OCI-LY1 (cell line): ENCODE data around the gene GRIPAP1.

ENCODE experiments used
- H2AFZ ChIP-seq: fragments of 200-600 bp; sonication (generic), shearing (Covaris generic); 2 replicates; pipeline ENCODE4 v1.6.0; 2014; ENCODE audit warnings: antibody characterized with exemption, mild to moderate bottlenecking, low read length
- H3F3A ChIP-seq: fragments of 200-600 bp; sonication (generic), shearing (Covaris generic); 2 replicates; pipeline ENCODE4 v1.6.0; 2014; ENCODE audit warnings: mild to moderate bottlenecking, antibody characterized with exemption, low read length, moderate library complexity; ENCODE audit not compliant: insufficient read depth
- H3K27ac ChIP-seq: fragments of 200-600 bp; sonication (generic); 2 replicates; pipeline ENCODE4 v1.5.1; 2014; ENCODE audit warnings: low read length, mixed run types, mild to moderate bottlenecking, low read depth; ENCODE audit not compliant: poor library complexity, severe bottlenecking
- H3K27me3 ChIP-seq: fragments of 200-600 bp; sonication (generic); 2 replicates; pipeline ENCODE4 v1.6.0; 2014; ENCODE audit warnings: antibody characterized with exemption, mild to moderate bottlenecking, low read length, moderate library complexity; ENCODE audit not compliant: insufficient read depth
- H3K36me3 ChIP-seq: fragments of 200-600 bp; sonication (generic); 2 replicates; pipeline ENCODE4 v1.6.1; 2014; ENCODE audit warnings: mild to moderate bottlenecking, antibody characterized with exemption, low read length, moderate library complexity, mixed read lengths; ENCODE audit not compliant: insufficient read depth
- H3K4me1 ChIP-seq: fragments of 200-600 bp; sonication (generic); 2 replicates; pipeline ENCODE4 v1.5.1; 2014; ENCODE audit warnings: mild to moderate bottlenecking, low read length, moderate library complexity; ENCODE audit not compliant: insufficient read depth, severe bottlenecking
- H3K4me2 ChIP-seq: fragments of 200-600 bp; sonication (generic), shearing (Covaris generic); 2 replicates; pipeline ENCODE4 v1.6.1; 2014; ENCODE audit warnings: low read length
- H3K4me3 ChIP-seq: fragments of 200-600 bp; sonication (generic); 2 replicates; pipeline ENCODE4 v1.5.1; 2014; ENCODE audit warnings: low read length, low read depth, mild to moderate bottlenecking, mixed read lengths; ENCODE audit not compliant: poor library complexity, severe bottlenecking
- H3K79me2 ChIP-seq: fragments of 200-600 bp; shearing (Covaris generic); 2 replicates; pipeline ENCODE4 v1.6.1; 2016; ENCODE audit warnings: mixed run types, low read length, mixed read lengths; ENCODE audit not compliant: insufficient read depth
- H3K9ac ChIP-seq: fragments of 200-600 bp; sonication (generic), shearing (Covaris generic); 2 replicates; pipeline ENCODE4 v1.6.1; 2014; ENCODE audit warnings: mild to moderate bottlenecking, low read length, mixed read lengths
- H3K9me2 ChIP-seq: fragments of 200-600 bp; sonication (generic), shearing (Covaris generic); 2 replicates; pipeline ENCODE4 v1.6.1; 2014; ENCODE audit warnings: low read depth, mild to moderate bottlenecking, low read length, mixed read lengths
- H3K9me3 ChIP-seq: fragments of 200-600 bp; shearing (Covaris generic); 2 replicates; pipeline ENCODE4 v1.6.1; 2014; ENCODE audit warnings: low read length, mixed read lengths
- H4K20me1 ChIP-seq: fragments of 200-600 bp; sonication (generic), shearing (Covaris generic); 2 replicates; pipeline ENCODE4 v1.6.0; 2016; ENCODE audit warnings: mild to moderate bottlenecking, low read length; ENCODE audit not compliant: insufficient read depth
- CTCF ChIP-seq: fragments of 200-600 bp; sonication (generic), shearing (Covaris generic); IDR thresholded peaks from 2 replicates; pipeline ENCODE4 v1.5.1; 2017; ENCODE audit warnings: mild to moderate bottlenecking, antibody characterized with exemption, low read length, moderate library complexity, mixed read lengths
- EZH2 ChIP-seq: fragments of 200-600 bp; sonication (generic), shearing (Covaris generic); IDR thresholded peaks from 2 replicates; pipeline ENCODE4 v1.8.0; 2017; ENCODE audit warnings: borderline replicate concordance, mixed run types, mild to moderate bottlenecking, antibody characterized with exemption, low read length, moderate library complexity, mixed read lengths

The GRIPAP1 gene

DNA sequence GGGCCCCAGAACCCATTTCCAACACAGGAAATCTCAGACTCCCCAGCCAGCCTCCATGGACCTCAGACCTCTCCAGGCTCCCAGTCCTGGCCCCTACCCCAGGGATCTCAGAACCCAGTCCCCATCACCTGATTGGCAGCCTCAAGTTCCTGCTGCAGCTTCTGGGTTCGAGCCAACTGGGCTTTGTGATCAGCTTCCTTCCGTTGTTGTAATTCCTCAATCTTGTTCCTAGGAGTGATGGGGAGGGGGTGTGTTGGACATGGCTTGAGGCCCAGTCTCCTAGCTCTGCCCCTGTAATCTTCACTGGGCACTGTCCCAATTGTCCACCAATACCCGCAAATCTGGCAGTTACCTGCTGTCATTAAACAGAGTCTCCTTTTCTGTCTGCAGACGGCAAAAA is 12.6 kb downstream of the GRIPAP1 start:
- no peak overlapping the region for H3K9ac ChIP-seq
- H3K4me3 ChIP-seq = no peak overlapping the region
- no peak overlapping the region for H3K4me2 ChIP-seq
- H3K9me2 ChIP-seq = no peaks in the 10 kb centered on the region
- H3K4me1 ChIP-seq = no peaks in the 10 kb centered on the region
- H3F3A ChIP-seq = no peaks in the 10 kb centered on the region
- H4K20me1 ChIP-seq = no peaks in the 10 kb centered on the region
- H2AFZ ChIP-seq = no peak overlapping the region
- H3K79me2 ChIP-seq = no peaks in the 10 kb centered on the region
- H3K27ac ChIP-seq = no peak overlapping the region
- peaks cover 47% of the 10 kb centered on the region for H3K36me3 ChIP-seq
- no peaks in the 10 kb centered on the region for H3K9me3 ChIP-seq
- H3K27me3 ChIP-seq = no peaks in the 10 kb centered on the region
- no peak for TF ChIP-seq CTCF
- no peak for TF ChIP-seq EZH2

GRCh38 chrX:48983896-48984295 is 18.2 kb downstream of the GRIPAP1 start:
- H3K36me3 ChIP-seq = peaks cover 41% of the 10 kb centered on the region
- no peak overlapping the region for H3K9ac ChIP-seq
- TF ChIP-seq CTCF (no peak), EZH2 (no peak)
- no peaks in the 10 kb centered on the region for H3K4me1 ChIP-seq
- H3K9me3 ChIP-seq = no peaks in the 10 kb centered on the region
- no peaks in the 10 kb centered on the region for H3K9me2 ChIP-seq
- H3F3A ChIP-seq = no peaks in the 10 kb centered on the region
- no peak overlapping the region for H3K4me3 ChIP-seq
- H2AFZ ChIP-seq = no peak overlapping the region
- no peak overlapping the region for H3K4me2 ChIP-seq
- H3K27me3 ChIP-seq = no peaks in the 10 kb centered on the region
- no peak overlapping the region for H3K27ac ChIP-seq
- no peaks in the 10 kb centered on the region for H3K79me2 ChIP-seq
- H4K20me1 ChIP-seq = no peaks in the 10 kb centered on the region

- Histone ChIP-seq H4K20me1 (no peaks in the 10 kb centered on the region), H3K4me1 (no peaks in the 10 kb centered on the region), H3K9ac (no peak overlapping the region), H2AFZ (no peak overlapping the region), H3K79me2 (no peaks in the 10 kb centered on the region), H3K27me3 (no peaks in the 10 kb centered on the region), H3K27ac (no peak overlapping the region), H3K36me3 (peaks cover 36% of the 10 kb centered on the region), H3K4me2 (no peak overlapping the region), H3K4me3 (no peak overlapping the region), H3K9me2 (no peaks in the 10 kb centered on the region), H3K9me3 (no peaks in the 10 kb centered on the region), H3F3A (no peaks in the 10 kb centered on the region)
- TF ChIP-seq CTCF (no peak), EZH2 (no peak)
Observed at GRCh38 chrX:48983081-48983480, 19.0 kb downstream of the GRIPAP1 start.
